ENCODE measurements around the gene PEX10.
A peak's percentile ranks its signal among the peaks of the same experiment; 100 is the strongest.

PEX10 gene

DNA sequence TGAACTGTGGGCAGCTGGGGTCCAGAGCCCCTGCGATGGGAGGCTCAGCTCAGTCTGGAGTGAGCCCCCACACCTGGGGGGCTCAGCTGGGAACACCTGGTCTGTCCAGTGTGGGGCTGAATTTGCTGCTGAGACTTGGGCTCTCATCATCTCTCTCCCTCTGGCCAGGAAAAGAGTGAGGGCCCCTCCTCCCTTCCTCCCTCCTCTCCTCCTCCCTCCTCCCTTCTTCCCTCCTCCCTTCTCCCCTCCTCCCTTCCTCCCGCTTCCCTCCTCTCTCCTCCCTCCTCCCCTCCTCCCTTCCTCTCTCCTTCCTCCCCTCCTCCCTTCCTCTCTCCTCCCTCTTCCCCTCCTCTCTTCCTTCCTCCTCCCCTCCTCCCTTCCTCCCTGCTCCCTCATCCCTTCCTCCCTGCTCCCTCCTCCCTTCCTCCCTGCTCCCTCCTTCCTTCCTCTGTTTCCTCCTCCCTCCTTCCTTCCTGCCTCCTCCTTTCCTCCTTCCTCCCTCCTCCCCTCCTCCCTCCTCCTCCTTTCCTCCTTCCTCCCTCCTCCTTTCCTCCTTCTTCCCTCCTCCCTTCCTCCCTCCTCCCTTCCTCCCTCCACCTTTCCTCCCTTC, 23.5 kb upstream of the PEX10 start:
- H3K4me3 Mint-ChIP-seq: no peak overlapping the region
- no peaks in the 10 kb centered on the region for H3K36me3 Mint-ChIP-seq
- H3K27ac Mint-ChIP-seq: no peak overlapping the region
- no peak for ATAC-seq
- peaks cover 31% of the 10 kb centered on the region for H3K27me3 Mint-ChIP-seq
- H3K4me1 Mint-ChIP-seq: no peaks in the 10 kb centered on the region
- no peaks in the 10 kb centered on the region for H3K9me3 Mint-ChIP-seq

DNA sequence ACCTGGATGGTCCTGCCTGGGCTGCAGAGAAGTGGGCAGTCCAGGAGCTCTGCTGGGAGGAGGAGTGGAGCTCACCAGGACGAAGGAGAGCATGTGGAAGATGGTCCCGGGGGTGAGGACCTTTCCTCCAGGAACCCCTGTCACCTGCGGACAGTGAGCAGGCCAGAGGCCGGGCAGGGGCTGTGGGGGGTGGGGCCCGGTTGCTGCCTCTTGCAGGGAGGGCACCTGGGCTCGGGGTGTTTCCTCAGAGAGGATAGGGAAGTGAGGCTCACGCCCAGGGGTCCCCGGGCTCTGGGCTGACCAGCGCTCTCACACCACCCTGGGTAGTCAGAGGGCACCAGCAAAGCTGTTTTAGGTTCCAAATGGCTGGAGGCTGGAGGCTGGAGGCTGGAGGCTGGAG, 22.7 kb upstream of the PEX10 start:
- no peaks in the 10 kb centered on the region for H3K4me1 Mint-ChIP-seq
- no peak for ATAC-seq
- H3K27ac Mint-ChIP-seq: no peak overlapping the region
- H3K9me3 Mint-ChIP-seq: no peaks in the 10 kb centered on the region
- H3K36me3 Mint-ChIP-seq: no peaks in the 10 kb centered on the region
- no peak overlapping the region for H3K4me3 Mint-ChIP-seq
- peaks cover 39% of the 10 kb centered on the region for H3K27me3 Mint-ChIP-seq

DNA sequence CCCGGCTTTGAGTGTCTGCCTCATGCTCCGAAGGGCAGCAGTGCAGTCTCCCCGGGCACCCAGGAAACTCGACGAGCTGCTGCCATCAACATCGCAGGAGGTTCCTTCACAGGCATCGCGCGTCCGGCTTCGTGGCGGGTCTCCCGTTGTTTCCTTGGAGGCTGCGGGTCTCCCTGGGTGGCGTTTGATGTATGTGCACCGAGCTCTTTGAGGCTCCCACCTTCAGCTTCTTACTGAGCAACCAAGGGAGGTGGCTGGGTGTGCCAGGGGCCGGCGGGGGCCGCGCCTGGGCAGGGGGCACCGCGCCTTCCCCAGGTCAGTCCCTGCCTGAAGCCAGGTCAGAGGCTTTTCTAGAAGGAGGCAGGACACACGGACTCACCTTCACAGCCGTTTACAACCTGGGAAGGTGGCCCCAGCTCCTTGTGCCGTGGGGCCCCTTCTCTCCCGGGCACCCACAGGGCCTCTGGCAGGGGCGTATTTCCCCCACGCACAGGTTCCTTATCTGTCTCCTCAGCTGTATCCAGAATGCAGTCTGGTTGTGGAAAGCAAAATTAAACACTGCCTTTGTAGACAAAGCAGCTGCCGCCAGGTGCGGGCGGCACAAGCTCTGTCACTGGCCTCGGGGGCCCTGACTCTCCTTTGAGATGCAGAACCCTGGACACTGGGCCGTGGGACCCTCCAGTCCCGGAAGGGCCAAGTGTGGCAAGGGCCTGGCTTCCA, 21.7 kb upstream of the PEX10 start:
- no peaks in the 10 kb centered on the region for H3K4me1 Mint-ChIP-seq
- H3K27ac Mint-ChIP-seq: no peak overlapping the region
- H3K36me3 Mint-ChIP-seq: no peaks in the 10 kb centered on the region
- no peak overlapping the region for H3K4me3 Mint-ChIP-seq
- peaks cover 49% of the 10 kb centered on the region for H3K27me3 Mint-ChIP-seq
- peaks cover 5% of the 10 kb centered on the region for H3K9me3 Mint-ChIP-seq
- no peak for ATAC-seq

DNA sequence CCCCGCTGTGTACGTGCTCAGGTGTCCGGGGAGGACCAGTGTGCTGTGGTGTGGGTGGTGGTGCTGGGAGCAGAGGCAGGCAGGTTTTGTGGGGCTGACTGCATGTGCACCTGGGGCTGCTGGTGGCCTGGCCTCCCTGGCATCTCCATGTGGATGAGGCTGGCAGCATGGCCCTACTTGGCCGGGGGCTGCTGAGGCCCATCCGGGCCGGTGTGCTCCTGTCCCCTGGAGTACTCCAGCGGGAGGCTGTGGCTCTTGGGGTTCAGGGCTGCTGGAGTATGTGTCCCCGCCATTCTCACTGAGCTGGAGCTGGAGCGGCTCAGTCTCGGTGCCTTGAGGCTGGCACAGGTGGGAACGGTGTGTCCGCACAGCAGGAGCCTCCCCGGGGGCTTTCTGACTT, 20.8 kb upstream of the PEX10 start:
- no peak for ATAC-seq
- H3K27me3 Mint-ChIP-seq: peaks cover 46% of the 10 kb centered on the region
- H3K36me3 Mint-ChIP-seq: no peaks in the 10 kb centered on the region
- no peak overlapping the region for H3K27ac Mint-ChIP-seq
- no peaks in the 10 kb centered on the region for H3K4me1 Mint-ChIP-seq
- peaks cover 5% of the 10 kb centered on the region for H3K9me3 Mint-ChIP-seq
- no peak overlapping the region for H3K4me3 Mint-ChIP-seq

DNA sequence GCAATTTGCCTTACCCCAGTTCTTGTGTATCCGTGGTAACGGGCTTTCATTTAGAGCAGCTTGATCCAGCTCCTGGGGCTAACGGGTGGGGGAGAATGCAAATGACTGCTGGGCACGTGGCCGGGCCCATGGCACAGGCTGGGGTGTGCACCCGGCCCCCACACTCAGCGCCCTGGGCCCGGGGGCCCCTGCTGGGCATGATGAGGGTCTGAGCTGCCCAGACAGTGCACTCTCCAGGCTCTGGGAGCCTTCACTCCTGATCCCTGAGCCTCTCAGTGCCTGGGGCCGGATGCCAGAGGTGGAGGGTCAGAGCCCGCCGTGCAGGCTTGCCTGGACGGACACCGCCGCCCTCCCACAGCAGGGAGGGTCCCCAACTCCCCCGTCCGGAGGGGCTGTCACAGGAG, 20.1 kb upstream of the PEX10 start:
- Mint-ChIP-seq H3K27me3 (peaks cover 38% of the 10 kb centered on the region), H3K4me1 (no peaks in the 10 kb centered on the region), H3K9me3 (peaks cover 5% of the 10 kb centered on the region), H3K27ac (no peak overlapping the region), H3K36me3 (no peaks in the 10 kb centered on the region), H3K4me3 (no peak overlapping the region)
- ATAC-seq: no peak

DNA sequence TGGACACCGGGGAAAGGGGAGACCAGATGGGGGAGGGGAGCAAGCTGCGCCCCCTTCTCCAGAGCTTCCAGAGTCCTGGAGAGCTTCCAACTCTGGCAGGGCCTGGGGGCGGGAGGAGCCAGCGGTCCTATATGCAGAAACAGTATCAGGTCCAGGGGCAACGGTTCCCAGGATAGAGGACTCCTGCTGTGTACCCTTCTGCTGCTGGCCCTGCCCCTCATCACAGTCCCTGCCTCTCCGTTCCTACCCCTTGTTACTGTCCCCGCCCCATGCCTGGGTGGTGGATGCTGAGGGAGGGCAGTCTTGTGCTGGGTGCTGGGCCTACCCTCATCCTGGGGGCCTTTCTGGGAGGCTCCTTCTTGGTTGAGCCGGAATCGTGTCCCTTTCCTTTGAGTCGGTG, 19.2 kb upstream of the PEX10 start:
- H3K4me3 Mint-ChIP-seq: no peak overlapping the region
- no peaks in the 10 kb centered on the region for H3K36me3 Mint-ChIP-seq
- H3K9me3 Mint-ChIP-seq: peaks cover 5% of the 10 kb centered on the region
- H3K27me3 Mint-ChIP-seq: peaks cover 33% of the 10 kb centered on the region
- no peak overlapping the region for H3K27ac Mint-ChIP-seq
- no peaks in the 10 kb centered on the region for H3K4me1 Mint-ChIP-seq
- no peak for ATAC-seq

DNA sequence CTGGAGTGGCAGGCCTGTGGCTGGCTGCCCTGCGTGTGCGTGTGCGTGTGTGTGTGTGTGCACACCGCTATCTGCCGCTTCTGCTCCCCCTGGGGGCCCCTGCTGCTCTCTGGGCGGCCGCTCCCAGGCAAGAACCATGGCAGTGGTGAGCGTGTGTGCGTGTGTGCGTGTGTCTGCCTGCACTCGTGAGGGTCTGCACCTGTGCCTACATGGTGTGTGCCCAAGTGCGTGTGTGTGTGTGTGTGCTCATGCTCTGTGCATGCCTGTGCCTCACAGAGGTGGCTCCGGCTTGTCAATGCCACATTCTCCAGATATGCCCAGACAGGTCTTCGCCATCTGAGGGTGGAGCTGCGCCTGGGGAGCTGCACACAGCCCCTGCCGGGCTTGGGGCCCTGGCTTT, 18.7 kb upstream of the PEX10 start:
- H3K9me3 Mint-ChIP-seq: peaks cover 5% of the 10 kb centered on the region

DNA sequence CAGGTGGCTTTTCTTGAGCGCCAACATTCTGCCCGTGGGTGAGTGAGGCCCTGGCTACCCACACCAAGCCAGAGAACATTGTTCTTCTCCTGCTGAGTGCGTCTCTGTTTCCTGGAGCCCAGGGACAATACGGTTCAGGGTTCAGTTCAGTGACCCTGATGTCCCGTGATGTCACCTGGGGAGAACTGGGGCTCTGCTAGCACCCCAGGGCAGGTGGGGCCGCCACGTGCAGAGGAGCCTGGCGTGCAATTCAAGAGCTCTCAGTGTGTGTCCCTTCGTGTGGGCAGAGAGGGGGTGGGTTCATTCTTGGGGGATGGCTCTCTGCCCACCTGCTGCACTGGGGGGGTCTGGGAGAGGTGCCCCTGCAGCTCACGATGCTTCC, 18.2 kb upstream of the PEX10 start:
- no peaks in the 10 kb centered on the region for H3K36me3 Mint-ChIP-seq
- ATAC-seq: no peak

More for the DNA sequence above, 18.7 kb upstream of the PEX10 start:
- H3K36me3 Mint-ChIP-seq: no peaks in the 10 kb centered on the region
- ATAC-seq: no peak
- H3K4me1 Mint-ChIP-seq: no peaks in the 10 kb centered on the region
- no peak overlapping the region for H3K4me3 Mint-ChIP-seq
- H3K27ac Mint-ChIP-seq: no peak overlapping the region
- H3K27me3 Mint-ChIP-seq: peaks cover 33% of the 10 kb centered on the region

DNA sequence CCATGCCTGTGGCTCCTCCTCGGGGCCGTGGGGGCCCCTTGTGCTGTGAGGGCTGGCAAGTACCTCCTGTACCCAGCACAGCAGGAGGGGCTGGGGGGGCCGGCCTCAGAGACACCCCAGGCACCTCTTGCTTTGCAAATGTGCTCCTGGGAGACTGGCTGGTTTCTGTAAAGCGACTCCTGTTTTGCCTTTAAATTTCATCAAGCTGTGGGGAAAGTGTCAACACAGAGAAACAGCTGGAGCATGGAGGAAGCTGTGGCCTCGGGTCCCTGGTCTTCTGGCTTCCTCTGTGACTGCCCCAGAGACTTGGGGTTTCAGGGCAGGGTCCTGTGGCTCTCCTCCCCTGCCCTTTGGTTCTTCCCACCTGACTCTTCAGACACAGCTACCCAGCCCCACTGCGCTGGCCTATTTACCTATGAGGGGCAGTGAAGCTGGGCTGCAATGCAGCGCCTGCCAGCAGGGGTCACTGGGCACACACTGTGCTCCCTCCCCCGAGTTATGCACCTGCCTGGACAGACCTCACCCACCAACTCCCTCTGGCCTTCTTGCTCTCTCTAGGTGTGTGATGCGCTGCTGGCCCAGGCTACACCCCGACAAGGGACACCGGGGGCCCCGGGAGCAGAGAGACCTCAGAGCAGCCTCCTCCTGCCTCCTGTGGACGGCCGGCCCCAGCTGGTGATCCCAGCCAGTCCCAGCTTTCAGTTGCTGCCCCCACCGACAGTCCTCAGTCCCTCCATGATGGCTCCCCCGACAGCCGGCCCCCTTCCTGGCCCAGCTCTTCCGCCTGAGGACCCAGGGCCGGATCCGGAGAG, 17.6 kb upstream of the PEX10 start:
- H3K9me3 Mint-ChIP-seq: peaks cover 5% of the 10 kb centered on the region
- no peak overlapping the region for H3K4me3 Mint-ChIP-seq
- no peak for ATAC-seq
- peaks cover 27% of the 10 kb centered on the region for H3K27me3 Mint-ChIP-seq
- H3K4me1 Mint-ChIP-seq: no peaks in the 10 kb centered on the region
- H3K27ac Mint-ChIP-seq: no peak overlapping the region
- no peaks in the 10 kb centered on the region for H3K36me3 Mint-ChIP-seq

More for the DNA sequence above, 18.2 kb upstream of the PEX10 start:
- Mint-ChIP-seq H3K9me3 (peaks cover 5% of the 10 kb centered on the region), H3K27me3 (peaks cover 33% of the 10 kb centered on the region), H3K4me1 (no peaks in the 10 kb centered on the region), H3K4me3 (no peak overlapping the region), H3K27ac (no peak overlapping the region)

DNA sequence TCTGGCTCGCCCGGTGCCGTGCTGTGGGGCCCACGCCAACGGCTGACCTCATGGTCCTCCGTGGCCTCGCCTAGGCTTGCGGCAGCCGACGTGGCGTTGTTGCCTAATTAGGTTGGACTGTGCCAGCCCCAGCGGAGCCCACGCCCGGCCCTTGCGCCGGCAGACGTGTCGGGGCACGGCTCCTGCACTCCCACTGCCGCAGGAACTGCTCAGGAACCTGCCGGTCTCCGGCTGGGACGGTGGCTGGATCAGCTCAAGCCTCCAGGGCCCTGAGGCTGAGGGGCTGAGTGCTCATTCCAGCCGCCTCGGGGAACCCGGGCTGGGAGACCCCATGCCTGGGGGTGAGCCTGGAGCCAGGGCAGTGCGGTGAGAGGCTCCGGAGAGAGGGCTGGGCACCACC, 16.1 kb upstream of the PEX10 start:
- peaks cover 5% of the 10 kb centered on the region for H3K9me3 Mint-ChIP-seq
- peaks cover 22% of the 10 kb centered on the region for H3K27me3 Mint-ChIP-seq
- no peak overlapping the region for H3K27ac Mint-ChIP-seq
- H3K36me3 Mint-ChIP-seq: no peaks in the 10 kb centered on the region
- no peaks in the 10 kb centered on the region for H3K4me1 Mint-ChIP-seq
- no peak for ATAC-seq
- no peak overlapping the region for H3K4me3 Mint-ChIP-seq

DNA sequence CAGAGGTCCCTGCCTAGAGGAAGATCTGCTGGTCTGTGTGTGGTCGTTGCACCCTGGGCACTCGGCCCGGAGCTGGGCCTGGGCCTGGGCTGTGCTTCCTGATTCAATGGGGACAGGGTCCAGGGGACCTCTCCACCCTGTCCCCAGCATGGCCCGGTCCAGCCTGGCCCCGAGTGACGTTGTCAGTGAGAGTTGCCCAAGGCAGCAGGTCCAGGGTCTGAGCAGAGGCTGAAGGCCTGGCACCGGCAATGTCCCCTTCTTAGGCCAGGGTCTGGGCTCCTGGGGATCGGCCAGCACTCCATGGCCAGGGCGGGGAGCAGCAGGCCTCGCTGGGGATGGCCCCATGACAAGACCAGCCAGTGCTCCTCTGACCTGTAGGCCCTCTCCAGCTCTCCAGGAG, 15.6 kb upstream of the PEX10 start:
- peaks cover 22% of the 10 kb centered on the region for H3K27me3 Mint-ChIP-seq
- no peaks in the 10 kb centered on the region for H3K36me3 Mint-ChIP-seq
- H3K9me3 Mint-ChIP-seq: peaks cover 5% of the 10 kb centered on the region
- no peak overlapping the region for H3K4me3 Mint-ChIP-seq
- no peak overlapping the region for H3K27ac Mint-ChIP-seq
- ATAC-seq: no peak
- H3K4me1 Mint-ChIP-seq: no peaks in the 10 kb centered on the region

DNA sequence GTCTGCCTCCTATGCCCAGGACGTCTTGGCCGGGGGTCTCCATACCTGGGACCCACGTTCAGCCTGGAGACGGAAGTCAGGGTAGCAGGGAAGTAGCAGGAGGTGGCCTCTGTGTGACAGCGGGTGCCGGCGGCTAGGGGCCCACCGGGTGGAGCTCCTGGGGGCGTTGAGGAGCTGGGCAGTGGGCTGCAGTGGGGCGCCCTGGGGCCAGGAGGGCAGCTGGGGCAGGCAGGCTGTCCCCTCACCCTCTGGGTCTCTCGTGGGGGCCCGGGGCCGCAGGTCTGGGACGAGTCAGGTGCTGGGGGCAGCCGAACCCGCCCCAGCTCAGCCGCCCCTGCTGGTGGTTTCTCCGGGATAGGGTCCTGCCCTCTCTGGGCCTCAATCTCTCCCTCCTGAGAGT, 14.7 kb upstream of the PEX10 start:
- Mint-ChIP-seq H3K36me3 (no peaks in the 10 kb centered on the region), H3K27ac (no peak overlapping the region), H3K4me1 (no peaks in the 10 kb centered on the region), H3K27me3 (peaks cover 22% of the 10 kb centered on the region), H3K9me3 (peaks cover 5% of the 10 kb centered on the region), H3K4me3 (no peak overlapping the region)
- no peak for ATAC-seq

DNA sequence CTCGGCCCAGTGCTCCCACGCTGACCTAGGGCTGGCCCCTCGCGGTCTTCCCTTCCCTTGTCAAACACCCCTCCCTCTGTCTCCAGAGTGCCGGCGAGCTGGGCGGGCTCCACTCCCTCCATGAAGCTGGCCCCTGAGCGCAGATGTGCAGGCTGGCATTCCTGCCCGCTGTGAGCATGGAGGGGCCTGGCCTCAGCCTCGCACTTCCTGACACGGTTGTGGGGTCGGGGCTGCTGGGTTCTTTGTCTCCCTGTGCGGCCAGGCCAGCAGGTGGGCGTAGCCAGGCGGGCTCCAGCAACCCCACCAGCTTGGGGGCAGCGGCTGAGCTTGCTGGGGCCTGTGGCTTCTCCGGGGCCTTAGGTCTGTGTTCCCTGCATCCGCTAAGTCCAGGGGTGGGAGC, 14.2 kb upstream of the PEX10 start:
- Mint-ChIP-seq H3K9me3 (peaks cover 5% of the 10 kb centered on the region), H3K4me3 (no peak overlapping the region), H3K27me3 (peaks cover 22% of the 10 kb centered on the region), H3K36me3 (no peaks in the 10 kb centered on the region), H3K27ac (no peak overlapping the region), H3K4me1 (no peaks in the 10 kb centered on the region)
- no peak for ATAC-seq

DNA sequence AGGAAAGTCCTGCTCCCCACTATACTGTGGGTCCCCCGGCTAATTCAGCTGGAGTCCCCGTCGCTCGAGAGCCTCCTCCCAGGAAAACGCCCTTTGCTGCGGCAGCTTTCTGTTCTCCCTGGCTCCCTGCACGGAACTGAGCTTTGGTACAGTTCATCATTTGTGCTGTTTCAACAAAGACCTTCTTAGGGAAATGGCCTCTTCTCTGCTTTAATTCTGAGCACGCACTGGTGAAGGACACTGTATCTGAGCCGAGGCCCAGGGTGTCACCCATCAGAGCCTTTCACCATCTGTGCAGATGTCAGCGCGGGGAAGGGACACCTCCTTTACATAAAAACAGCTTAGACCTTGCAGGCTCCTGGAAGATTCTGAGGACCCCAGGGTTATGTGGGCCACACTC, 13.5 kb upstream of the PEX10 start:
- H3K36me3 Mint-ChIP-seq: no peaks in the 10 kb centered on the region
- peaks cover 5% of the 10 kb centered on the region for H3K9me3 Mint-ChIP-seq
- H3K27me3 Mint-ChIP-seq: peaks cover 21% of the 10 kb centered on the region
- no peak overlapping the region for H3K4me3 Mint-ChIP-seq
- ATAC-seq: no peak
- no peak overlapping the region for H3K27ac Mint-ChIP-seq
- H3K4me1 Mint-ChIP-seq: no peaks in the 10 kb centered on the region

DNA sequence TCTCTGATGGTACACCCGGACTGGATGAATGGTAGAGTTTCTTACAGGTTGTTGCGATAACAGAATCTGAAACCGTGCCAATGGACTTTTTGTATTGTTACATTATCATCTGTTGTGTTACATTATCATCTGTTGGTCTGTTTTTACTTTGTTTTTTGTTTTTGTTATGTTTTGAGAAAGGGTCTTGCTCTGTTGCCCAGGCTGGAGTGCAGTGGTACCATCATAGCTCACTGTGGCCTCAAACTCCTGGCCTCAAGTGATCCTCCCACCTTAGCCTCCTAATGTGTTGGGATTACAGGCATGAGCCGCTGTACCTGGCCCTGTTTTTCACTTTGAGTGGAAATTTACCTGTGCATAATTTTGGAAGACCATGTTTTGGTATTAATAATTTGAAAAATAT, 10.2 kb upstream of the PEX10 start:
- no peaks in the 10 kb centered on the region for H3K36me3 Mint-ChIP-seq
- H3K4me3 Mint-ChIP-seq: no peak overlapping the region
- H3K9me3 Mint-ChIP-seq: no peaks in the 10 kb centered on the region
- no peak for ATAC-seq
- H3K4me1 Mint-ChIP-seq: peaks cover 11% of the 10 kb centered on the region
- no peak overlapping the region for H3K27ac Mint-ChIP-seq
- H3K27me3 Mint-ChIP-seq: no peaks in the 10 kb centered on the region

DNA sequence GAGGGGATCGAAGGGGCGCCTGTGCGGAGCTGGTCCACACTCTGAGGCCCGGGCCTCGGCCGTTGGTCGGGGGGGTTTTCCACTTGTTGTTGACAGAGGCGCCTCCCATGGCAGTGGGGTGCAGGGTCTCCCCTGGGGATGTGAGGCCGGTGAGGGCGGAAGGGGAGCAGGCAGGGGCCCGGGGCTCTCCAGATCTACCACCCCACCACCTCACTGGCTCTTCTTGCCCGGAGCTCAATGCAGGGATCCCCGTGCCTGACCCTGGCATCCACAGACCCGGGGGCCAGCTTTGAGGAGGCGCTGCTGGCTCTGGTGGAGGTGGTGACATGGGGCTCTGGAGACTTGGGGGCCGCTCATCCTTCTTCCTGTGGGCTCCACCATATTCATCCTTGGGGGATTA, 7.1 kb upstream of the PEX10 start:
- peaks cover 38% of the 10 kb centered on the region for H3K4me1 Mint-ChIP-seq
- H3K9me3 Mint-ChIP-seq: no peaks in the 10 kb centered on the region
- ATAC-seq: peak; percentile 1
- H3K27me3 Mint-ChIP-seq: no peaks in the 10 kb centered on the region
- H3K4me3 Mint-ChIP-seq: no peak overlapping the region
- H3K36me3 Mint-ChIP-seq: no peaks in the 10 kb centered on the region
- no peak overlapping the region for H3K27ac Mint-ChIP-seq

All from stimulated activated memory B cell treated with anti-CD40 and anti-IgM and Interleukin-4, amounts not matched to agents 10 μg/mL and 1 μg/mL and 100 μg/mL, for 72 hours (primary cell).